GM21526 (cell line): ENCODE measurements around the gene SOX12.
"Not testable (repeated sequence)": the region's sequence is repeated elsewhere in the genome, so short reads cannot be mapped to it uniquely, and the experiment has no call there.

Experiments
- ATAC-seq: cut with Tn5 transposase; IDR thresholded peaks from one replicate; pipeline ENCODE4 v1.9.1; 2021; ENCODE audit warnings: moderate library complexity; ENCODE audit not compliant: unreplicated experiment, low FRiP score

The SOX12 gene

GRCh38 chr20:376750-377149 lies 51.4 kb downstream of the SOX12 start:
- ATAC-seq, result no peak

GRCh38 chr20:377578-377977 lies 52.2 kb downstream of the SOX12 start:
- ATAC-seq, result not testable (repeated sequence)

- ATAC-seq, result no peak
Observed at GRCh38 chr20:378961-379336, 53.6 kb downstream of the SOX12 start.
